WTC11 (cell line): ENCODE results near the gene MEAK7.

Experiments
- ATF1 ChIP-seq: sonication (generic); formaldehyde crosslinking; IDR thresholded peaks from 2 replicates; pipeline ENCODE4 v1.8.1; 2023; ENCODE audit warnings: mild to moderate bottlenecking, moderate library complexity, missing genetic modification reagents
- CREM ChIP-seq: sonication (generic); formaldehyde crosslinking; IDR thresholded peaks from 2 replicates; pipeline ENCODE4 v1.8.1; 2022; ENCODE audit warnings: mild to moderate bottlenecking, missing genetic modification reagents, moderate library complexity
- ESRRA ChIP-seq: sonication (generic); formaldehyde crosslinking; IDR thresholded peaks from 2 replicates; pipeline ENCODE4 v1.8.1; 2022; ENCODE audit warnings: mild to moderate bottlenecking, missing genetic modification reagents, borderline replicate concordance
- ETV6 ChIP-seq: sonication (generic); formaldehyde crosslinking; IDR thresholded peaks from 2 replicates; pipeline ENCODE4 v1.8.1; 2022; ENCODE audit warnings: mild to moderate bottlenecking, missing genetic modification reagents
- FOXP1 ChIP-seq: sonication (generic); formaldehyde crosslinking; IDR thresholded peaks from 2 replicates; pipeline ENCODE4 v1.8.0; 2022; ENCODE audit warnings: missing genetic modification reagents, mild to moderate bottlenecking, moderate library complexity, borderline replicate concordance
- JUN ChIP-seq: sonication (generic); formaldehyde crosslinking; IDR thresholded peaks from 2 replicates; pipeline ENCODE4 v1.8.0; 2023; ENCODE audit warnings: mild to moderate bottlenecking, missing genetic modification reagents
- MAX ChIP-seq: sonication (generic); formaldehyde crosslinking; IDR thresholded peaks from 2 replicates; pipeline ENCODE4 v1.8.0; 2022; ENCODE audit warnings: mild to moderate bottlenecking, missing genetic modification reagents
- SP1 ChIP-seq: sonication (generic); formaldehyde crosslinking; conservative IDR thresholded peaks from 2 replicates; pipeline ENCODE4 v1.8.1; 2022; ENCODE audit warnings: missing genetic modification reagents
- ZNF121 ChIP-seq: sonication (generic); formaldehyde crosslinking; IDR thresholded peaks from 2 replicates; pipeline ENCODE4 v1.8.0; 2023; ENCODE audit warnings: missing genetic modification reagents
- TF ChIP-seq, protein P1 (sequence below): fragments of 200-600 bp; IDR thresholded peaks from 2 replicates; pipeline ENCODE4 v1.8.0; 2022; ENCODE audit warnings: antibody characterized with exemption
- TF ChIP-seq, protein P2 (sequence below): sonication (generic); formaldehyde crosslinking; conservative IDR thresholded peaks from 2 replicates; pipeline ENCODE4 v1.8.1; 2022; ENCODE audit warnings: mild to moderate bottlenecking, missing genetic modification reagents

DNA sequence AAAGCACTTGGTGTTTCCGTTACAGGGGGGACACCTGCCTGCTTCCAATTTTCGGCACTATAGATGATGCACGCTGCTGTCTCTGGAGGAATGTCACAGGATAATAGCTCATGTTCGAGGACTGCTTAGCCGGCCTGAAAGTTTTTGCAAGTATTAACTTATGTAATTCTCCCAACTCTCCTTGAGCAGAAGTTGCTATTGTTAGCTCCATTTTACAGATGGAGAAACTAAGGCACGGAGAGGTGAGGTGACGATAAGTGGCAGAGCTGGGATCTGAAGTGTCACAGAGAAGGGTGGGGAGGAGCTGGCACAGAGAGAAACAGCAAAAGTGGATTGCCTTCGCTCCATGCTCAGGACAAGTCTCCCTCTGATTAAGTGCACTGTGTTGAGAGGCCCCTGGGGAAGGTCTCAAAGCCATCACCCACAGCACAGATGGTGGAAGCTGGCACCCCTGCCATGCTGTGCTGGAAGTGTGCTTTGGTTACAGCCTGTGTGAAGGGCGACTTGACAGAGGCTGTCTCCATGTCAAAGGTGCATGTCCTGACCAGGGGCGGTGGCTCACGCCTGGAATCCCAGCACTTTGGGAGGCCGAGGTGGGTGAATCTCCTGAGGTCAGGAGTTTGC, 40.8 kb upstream of the MEAK7 start:
- no peak for TF ChIP-seq CREM (CRISPR knock-in tag)
- TF ChIP-seq, protein P1, sequence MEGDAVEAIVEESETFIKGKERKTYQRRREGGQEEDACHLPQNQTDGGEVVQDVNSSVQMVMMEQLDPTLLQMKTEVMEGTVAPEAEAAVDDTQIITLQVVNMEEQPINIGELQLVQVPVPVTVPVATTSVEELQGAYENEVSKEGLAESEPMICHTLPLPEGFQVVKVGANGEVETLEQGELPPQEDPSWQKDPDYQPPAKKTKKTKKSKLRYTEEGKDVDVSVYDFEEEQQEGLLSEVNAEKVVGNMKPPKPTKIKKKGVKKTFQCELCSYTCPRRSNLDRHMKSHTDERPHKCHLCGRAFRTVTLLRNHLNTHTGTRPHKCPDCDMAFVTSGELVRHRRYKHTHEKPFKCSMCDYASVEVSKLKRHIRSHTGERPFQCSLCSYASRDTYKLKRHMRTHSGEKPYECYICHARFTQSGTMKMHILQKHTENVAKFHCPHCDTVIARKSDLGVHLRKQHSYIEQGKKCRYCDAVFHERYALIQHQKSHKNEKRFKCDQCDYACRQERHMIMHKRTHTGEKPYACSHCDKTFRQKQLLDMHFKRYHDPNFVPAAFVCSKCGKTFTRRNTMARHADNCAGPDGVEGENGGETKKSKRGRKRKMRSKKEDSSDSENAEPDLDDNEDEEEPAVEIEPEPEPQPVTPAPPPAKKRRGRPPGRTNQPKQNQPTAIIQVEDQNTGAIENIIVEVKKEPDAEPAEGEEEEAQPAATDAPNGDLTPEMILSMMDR: no peak
- TF ChIP-seq MAX: no peak
- no peak for TF ChIP-seq ETV6 (CRISPR knock-in tag)
- TF ChIP-seq, protein P2, sequence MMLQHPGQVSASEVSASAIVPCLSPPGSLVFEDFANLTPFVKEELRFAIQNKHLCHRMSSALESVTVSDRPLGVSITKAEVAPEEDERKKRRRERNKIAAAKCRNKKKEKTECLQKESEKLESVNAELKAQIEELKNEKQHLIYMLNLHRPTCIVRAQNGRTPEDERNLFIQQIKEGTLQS (CRISPR knock-in tag): no peak
- TF ChIP-seq FOXP1 (CRISPR knock-in tag): no peak
- TF ChIP-seq SP1 (CRISPR knock-in tag): no peak
- no peak for TF ChIP-seq ATF1 (CRISPR knock-in tag)
- no peak for TF ChIP-seq JUN (CRISPR knock-in tag)
- no peak for TF ChIP-seq ESRRA (CRISPR knock-in tag)
- no peak for TF ChIP-seq ZNF121 (CRISPR knock-in tag)
